ENCODE results near the gene MAML2.

DNA sequence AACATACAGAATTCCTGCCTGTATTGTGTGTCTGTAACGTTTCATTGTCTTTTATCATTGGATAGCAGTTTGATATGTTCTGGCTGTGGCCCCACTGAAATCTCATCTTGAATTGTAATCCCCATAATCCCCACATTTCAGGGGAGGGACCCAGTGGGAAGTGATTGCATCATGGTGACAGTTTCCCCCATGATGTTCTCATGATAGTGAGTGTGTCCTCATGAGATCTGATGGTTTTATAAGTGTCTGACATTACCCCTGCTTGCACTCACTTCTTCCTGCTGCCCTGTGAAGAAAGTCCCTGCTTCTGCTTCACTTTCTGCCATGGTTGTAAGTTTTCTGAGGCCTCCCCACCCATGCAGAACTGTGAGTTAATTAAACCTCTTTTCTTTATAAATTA lies 399.4 kb downstream of the MAML2 start:
- TF ChIP-seq, protein P1, sequence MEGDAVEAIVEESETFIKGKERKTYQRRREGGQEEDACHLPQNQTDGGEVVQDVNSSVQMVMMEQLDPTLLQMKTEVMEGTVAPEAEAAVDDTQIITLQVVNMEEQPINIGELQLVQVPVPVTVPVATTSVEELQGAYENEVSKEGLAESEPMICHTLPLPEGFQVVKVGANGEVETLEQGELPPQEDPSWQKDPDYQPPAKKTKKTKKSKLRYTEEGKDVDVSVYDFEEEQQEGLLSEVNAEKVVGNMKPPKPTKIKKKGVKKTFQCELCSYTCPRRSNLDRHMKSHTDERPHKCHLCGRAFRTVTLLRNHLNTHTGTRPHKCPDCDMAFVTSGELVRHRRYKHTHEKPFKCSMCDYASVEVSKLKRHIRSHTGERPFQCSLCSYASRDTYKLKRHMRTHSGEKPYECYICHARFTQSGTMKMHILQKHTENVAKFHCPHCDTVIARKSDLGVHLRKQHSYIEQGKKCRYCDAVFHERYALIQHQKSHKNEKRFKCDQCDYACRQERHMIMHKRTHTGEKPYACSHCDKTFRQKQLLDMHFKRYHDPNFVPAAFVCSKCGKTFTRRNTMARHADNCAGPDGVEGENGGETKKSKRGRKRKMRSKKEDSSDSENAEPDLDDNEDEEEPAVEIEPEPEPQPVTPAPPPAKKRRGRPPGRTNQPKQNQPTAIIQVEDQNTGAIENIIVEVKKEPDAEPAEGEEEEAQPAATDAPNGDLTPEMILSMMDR (IDR thresholded peaks at IDR 0.05; ENCODE audit: low read length), result no peak
- TF ChIP-seq EZH2phosphoT487 (IDR thresholded peaks at IDR 0.05; ENCODE audit: low read length) (no peak), EZH2 (optimal IDR thresholded peaks at IDR 0.05; ENCODE audit: low read depth, low read length) (no peak)

All from MM.1S (cell line).